ENCODE results near the gene EFEMP1.

EFEMP1 gene, protein sequence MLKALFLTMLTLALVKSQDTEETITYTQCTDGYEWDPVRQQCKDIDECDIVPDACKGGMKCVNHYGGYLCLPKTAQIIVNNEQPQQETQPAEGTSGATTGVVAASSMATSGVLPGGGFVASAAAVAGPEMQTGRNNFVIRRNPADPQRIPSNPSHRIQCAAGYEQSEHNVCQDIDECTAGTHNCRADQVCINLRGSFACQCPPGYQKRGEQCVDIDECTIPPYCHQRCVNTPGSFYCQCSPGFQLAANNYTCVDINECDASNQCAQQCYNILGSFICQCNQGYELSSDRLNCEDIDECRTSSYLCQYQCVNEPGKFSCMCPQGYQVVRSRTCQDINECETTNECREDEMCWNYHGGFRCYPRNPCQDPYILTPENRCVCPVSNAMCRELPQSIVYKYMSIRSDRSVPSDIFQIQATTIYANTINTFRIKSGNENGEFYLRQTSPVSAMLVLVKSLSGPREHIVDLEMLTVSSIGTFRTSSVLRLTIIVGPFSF

DNA sequence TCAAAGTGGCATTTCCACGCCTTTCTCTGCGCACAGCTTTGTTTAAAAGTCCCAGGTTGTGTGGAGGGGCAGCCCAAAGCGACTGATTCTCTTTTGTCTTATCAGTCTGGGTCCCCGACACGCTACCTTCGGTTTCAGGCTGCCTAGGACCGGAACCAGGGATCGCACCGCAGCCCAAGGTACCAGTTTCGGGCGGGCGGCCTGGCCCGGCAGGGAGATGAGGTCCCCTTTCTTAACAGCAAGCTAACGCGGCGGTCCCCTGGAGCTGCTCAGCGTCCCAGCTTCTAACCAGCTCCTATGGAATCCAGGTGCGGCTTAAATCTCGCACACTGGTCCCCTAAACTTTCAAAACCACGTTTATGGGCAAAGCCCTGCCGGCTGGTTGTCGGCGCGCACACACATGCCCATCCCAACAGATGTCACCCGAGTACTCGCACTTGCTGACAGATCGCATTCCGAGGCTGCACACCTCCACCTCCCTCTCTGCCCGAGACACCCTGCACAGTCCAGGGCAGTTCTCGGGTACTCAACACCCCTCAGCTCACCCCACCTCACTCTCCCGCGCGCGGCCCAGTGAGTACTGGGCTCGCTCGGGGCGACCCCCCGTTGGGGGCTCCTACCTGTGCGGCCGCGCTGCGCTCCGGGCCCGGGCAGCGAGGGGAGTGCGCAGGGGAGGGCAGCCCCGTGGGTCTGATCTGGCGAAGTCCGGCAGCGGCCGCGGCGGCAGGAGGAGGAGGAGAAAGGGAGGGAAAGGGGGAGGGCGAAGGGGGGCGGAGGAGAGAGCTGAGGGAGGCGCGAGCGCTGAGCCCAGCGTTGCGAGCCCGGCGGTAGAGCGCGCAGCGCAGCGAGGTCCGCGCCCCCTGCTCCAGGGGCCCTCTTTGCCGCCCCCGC lies at the start of gene EFEMP1:
TSS of gene EFEMP1 (minus strand) at position 692 of the 891 bp plus-strand sequence. CDS start 1,342 bp downstream, outside the sequence.
- DNase-seq: no peak

DNA sequence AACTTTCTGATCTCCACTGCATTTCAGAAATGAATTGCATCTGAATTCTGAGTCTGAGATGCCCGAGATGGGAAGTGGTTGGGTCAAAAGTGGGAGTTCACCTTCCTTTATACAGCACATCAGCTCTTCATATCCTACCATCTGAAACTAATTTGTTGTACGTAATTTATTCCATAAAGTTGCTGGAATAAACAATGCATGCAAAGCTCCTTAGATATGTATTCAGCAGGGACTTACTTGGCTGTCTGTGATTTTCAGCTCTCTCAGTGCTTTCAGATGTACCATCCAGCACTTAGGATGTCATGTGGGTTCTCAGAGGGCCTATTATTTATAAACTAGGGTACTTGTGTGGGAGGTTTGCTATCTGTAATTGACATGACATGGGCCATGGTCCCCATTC lies 46.9 kb upstream of the EFEMP1 start:
- no peak for DNase-seq

- DNase-seq: no peak
Observed at GRCh38 chr2:55968941-55969340, 45.4 kb upstream of the EFEMP1 start.

GRCh38 chr2:55966401-55967118 lies 43.0 kb upstream of the EFEMP1 start:
- DNase-seq: no peak

GRCh38 chr2:55965966-55966365 lies 42.4 kb upstream of the EFEMP1 start:
- DNase-seq: no peak

DNA sequence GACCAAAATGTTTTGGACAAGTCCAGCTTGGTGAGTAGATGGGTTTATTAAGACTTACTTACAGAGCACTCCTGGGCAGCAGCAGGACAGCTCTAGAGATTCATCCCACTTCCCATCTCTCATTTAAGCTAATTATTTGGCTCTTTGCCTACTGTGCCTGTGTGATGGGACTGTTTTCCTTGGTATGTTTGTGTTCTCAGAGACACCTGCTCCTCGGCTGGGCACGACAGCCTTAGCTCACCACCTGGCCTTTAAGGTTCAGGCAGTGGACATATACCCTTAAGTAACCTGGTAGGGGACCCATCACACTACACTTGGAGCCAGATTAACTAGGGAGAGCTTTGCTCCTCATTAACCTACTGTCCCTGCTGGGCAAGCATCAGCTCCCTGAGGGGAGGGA lies 41.7 kb upstream of the EFEMP1 start:
- DNase-seq: no peak

DNA sequence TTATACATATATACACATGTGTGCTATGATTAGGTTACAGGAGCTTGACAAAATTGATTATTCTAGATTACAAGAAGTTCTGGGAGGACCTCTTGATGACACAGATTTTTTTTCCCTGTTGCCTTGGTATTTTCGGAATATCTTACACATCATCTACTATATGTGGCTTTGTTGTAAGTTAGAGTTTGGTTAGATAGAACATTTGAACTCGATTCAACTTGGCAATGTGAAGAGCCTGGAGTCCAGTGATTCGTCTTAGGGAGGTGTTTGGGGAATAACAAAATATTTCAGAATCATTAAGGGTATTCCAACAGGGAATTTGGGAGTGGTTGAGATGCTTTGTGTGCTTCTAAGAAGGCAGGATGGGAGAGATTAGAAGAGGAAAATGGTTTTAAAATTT lies 39.3 kb upstream of the EFEMP1 start:
- no peak for DNase-seq

- no peak for DNase-seq
Observed at GRCh38 chr2:55961318-55961911, 37.8 kb upstream of the EFEMP1 start.

GRCh38 chr2:55958756-55959155 lies 35.2 kb upstream of the EFEMP1 start:
- no peak for DNase-seq

- DNase-seq: no peak
Observed at GRCh38 chr2:55957142-55957541, 33.6 kb upstream of the EFEMP1 start.

DNA sequence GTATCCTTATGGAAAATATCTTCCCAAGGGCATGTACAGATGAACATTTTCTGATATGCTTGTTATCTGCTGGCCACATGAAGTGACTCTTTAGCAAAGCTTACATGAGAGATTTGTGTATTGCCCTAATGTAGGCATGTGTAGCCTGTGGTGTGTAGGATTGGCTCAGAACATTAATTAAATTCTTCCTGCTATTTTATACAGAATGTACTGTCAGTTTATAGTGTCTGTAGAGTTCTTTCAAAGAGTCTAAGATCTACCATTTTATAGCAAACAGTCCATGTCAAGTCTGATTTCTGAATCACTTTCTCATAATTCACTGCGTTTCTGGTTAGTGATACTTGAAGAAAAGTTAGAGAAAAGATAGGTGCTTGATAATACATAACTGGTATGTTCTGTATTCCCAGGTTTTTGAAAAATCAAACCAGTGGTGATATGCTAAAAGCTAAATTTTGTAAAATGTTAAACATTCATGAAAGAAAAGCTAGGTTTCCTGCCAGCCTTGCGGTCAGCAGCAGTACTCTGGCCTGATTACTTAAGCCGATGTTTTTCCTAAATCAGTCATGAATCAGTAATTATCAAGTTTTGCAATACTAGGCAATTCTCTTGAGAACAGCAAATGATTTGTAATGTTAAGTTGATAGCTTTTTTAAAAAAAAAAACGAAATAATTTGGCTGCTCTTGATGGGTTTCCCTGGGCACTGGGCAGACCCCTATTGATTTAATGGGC lies 30.9 kb upstream of the EFEMP1 start:
- DNase-seq: no peak

GRCh38 chr2:55952415-55952814 lies 28.8 kb upstream of the EFEMP1 start:
- no peak for DNase-seq

GRCh38 chr2:55951533-55951932 lies 28.0 kb upstream of the EFEMP1 start:
- no peak for DNase-seq

DNA sequence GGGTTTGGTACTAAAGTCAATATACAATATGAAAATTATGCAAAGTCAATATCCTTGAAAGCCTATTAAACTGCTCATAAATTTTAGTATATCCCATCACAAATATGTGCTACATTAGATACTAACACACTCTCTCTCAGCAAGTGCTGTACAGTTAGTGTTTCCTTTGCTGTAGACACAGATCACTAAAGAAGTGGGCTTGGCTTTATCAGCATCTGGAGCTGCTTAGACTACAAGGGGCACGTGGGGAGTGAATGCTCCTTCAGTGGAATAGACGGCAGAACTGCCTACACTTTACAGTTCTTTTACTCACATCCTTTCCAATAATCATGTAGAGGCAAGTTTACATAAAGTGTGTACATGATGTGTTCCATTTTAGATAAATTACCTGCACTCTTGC lies 26.0 kb upstream of the EFEMP1 start:
- DNase-seq: no peak

- DNase-seq: no peak
Observed at GRCh38 chr2:55949211-55949610, 25.6 kb upstream of the EFEMP1 start.

DNA sequence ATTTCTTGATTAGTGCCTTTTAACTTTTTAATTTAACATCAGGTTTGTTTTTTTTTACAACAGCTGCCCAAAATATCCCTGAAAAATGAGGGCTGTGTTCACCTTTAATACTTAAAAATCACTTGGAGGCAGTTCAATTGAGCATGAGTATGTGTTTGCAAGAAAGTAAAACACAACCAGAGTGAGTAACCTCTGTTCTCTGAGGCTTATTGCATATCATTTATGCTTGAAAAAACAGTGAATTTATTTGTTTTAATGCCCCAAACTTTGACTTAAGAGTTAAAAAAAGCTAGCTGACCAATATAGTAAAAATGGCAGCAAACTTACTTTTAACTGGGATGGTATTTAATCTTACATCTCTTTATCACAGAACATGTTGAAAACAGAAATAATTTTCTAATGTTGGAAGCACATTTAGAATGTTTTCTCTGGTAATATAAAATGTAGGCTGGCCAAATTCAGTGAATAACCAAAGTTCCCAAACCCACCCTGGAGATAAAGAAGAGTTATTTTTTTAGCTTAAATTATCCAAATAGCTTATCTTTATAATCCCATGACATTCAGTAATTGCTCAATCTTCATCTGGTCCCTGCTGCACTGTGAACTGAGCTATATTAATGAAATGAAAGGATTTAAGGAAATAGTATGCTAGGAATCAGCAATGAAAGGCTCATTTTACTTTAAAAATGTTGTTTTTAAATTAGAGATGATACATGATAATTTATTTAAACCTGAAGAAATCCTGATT lies 24.8 kb upstream of the EFEMP1 start:
- DNase-seq: no peak

DNA sequence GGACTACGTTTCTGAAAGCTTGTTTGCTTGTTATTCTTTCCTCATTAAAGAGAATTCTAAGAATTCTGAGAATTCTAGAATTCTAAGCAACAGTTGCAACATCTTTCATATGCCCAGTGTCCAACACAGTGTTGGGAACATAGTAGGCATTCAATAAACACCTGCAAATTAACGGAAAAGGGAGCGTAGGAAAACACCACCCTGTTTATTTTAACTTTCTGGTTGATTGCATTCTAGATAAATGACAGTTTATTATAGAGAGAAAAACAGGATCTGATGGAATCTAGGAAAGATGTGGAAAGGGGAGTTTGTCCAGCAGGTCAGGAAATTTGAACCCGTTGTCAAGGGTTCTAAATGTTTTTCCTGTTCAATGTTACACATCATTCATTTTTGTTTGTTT lies 24.2 kb upstream of the EFEMP1 start:
- DNase-seq: no peak

- no peak for DNase-seq
Observed at GRCh38 chr2:55946793-55947192, 23.2 kb upstream of the EFEMP1 start.

GRCh38 chr2:55943466-55943865 lies 19.9 kb upstream of the EFEMP1 start:
- no peak for DNase-seq

GRCh38 chr2:55936351-55936750 lies 12.8 kb upstream of the EFEMP1 start:
- no peak for DNase-seq

DNA sequence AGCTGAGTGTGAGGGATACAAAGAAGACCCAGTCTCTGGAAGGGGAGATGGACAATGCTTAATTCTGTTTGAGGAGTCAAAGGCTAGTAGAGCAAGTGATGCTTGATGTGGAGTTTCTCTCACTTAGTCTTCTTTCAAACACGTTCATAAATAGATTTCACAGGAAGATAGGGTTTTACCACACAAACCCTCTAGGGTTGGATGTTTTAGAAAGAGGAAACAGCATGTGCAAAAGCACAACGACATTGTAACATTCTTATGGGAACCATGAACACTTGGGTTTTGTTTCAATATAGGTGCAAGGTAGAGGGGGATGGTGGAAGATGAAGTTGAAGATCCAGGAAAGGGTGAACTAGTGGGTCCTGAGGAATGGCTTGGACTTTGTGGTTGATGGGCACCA lies 10.8 kb upstream of the EFEMP1 start:
- no peak for DNase-seq
